OCI-LY7 (cell line): ENCODE data around the gene P4HTM. TPM values are rescaled to one million over a fixed set of nuclear protein-coding genes. Genes with fewer than 3 reads are reported as not detected.

Source experiments
- BruUV-seq: library from RNA; stranded (reverse); fragments of 400-500 nt; replicated peaks from 2 replicates; lab custom pipeline; 2021; lab: Mats Ljungman, UMichigan
- CTCF ChIA-PET: fragments of 300-600 bp; sonication (Branson Sonifier 250); formaldehyde crosslinking; loops from one replicate; lab custom pipeline; 2022; ENCODE audit warnings: antibody characterized with exemption; ENCODE audit not compliant: unreplicated experiment; lab: Charles Lee
- POLR2A ChIA-PET: fragments of 300-600 bp; sonication (Branson Sonifier 250); formaldehyde crosslinking; loops from one replicate; lab custom pipeline; 2022; ENCODE audit warnings: antibody characterized with exemption; lab: Charles Lee
- DNase-seq: peaks from one replicate; pipeline ENCODE4 v3.0.0-alpha.2; 2015; ENCODE audit warnings: low spot score
- H2AFZ ChIP-seq: fragments of 200-600 bp; sonication (generic), shearing (Covaris generic); 2 replicates; pipeline ENCODE4 v1.6.1; 2014; ENCODE audit warnings: mild to moderate bottlenecking, antibody characterized with exemption, low read length, moderate library complexity
- H3K27ac ChIP-seq: fragments of 200-600 bp; sonication (generic); 2 replicates; pipeline ENCODE4 v1.5.1; 2014; ENCODE audit warnings: mixed run types, low read depth, mild to moderate bottlenecking, moderate library complexity, low read length, inconsistent platforms; ENCODE audit not compliant: poor library complexity, severe bottlenecking
- H3K36me3 ChIP-seq: fragments of 200-600 bp; sonication (generic); 2 replicates; pipeline ENCODE4 v1.6.1; 2014; ENCODE audit warnings: mild to moderate bottlenecking, antibody characterized with exemption, low read length, moderate library complexity, mixed read lengths; ENCODE audit not compliant: insufficient read depth
- H3K4me1 ChIP-seq: fragments of 200-600 bp; sonication (generic); 2 replicates; pipeline ENCODE4 v1.5.1; 2014; ENCODE audit warnings: mild to moderate bottlenecking, low read length; ENCODE audit not compliant: insufficient read depth, poor library complexity, severe bottlenecking
- H3K4me2 ChIP-seq: fragments of 200-600 bp; sonication (generic); 2 replicates; pipeline ENCODE4 v1.6.1; 2014; ENCODE audit warnings: mild to moderate bottlenecking, low read length
- H3K4me3 ChIP-seq: fragments of 200-600 bp; sonication (generic); 2 replicates; pipeline ENCODE4 v1.5.1; 2014; ENCODE audit warnings: mild to moderate bottlenecking, low read depth, low read length; ENCODE audit not compliant: poor library complexity, severe bottlenecking
- H3K79me2 ChIP-seq: fragments of 200-600 bp; sonication (generic); 2 replicates; pipeline ENCODE4 v1.6.1; 2016; ENCODE audit warnings: low read depth, mild to moderate bottlenecking, low read length, moderate library complexity, mixed read lengths; ENCODE audit not compliant: insufficient read depth
- H3K9me2 ChIP-seq: fragments of 200-600 bp; sonication (generic); 2 replicates; pipeline ENCODE4 v1.6.1; 2016; ENCODE audit warnings: mild to moderate bottlenecking, low read length, mixed read lengths; ENCODE audit not compliant: insufficient read depth
- H3K9me3 ChIP-seq: fragments of 200-600 bp; sonication (generic); 2 replicates; pipeline ENCODE4 v1.6.1; 2014; ENCODE audit warnings: mild to moderate bottlenecking, mixed run types, low read length, mixed read lengths
- H4K20me1 ChIP-seq: fragments of 200-600 bp; sonication (generic); 2 replicates; pipeline ENCODE4 v1.6.1; 2014; ENCODE audit warnings: mild to moderate bottlenecking, antibody characterized with exemption, low read length, moderate library complexity, mixed read lengths; ENCODE audit not compliant: insufficient read depth
- EZH2phosphoT487 ChIP-seq: fragments of 200-600 bp; sonication (generic); IDR thresholded peaks from 2 replicates; pipeline ENCODE4 v1.6.1; 2018; ENCODE audit warnings: low read depth, borderline replicate concordance, mild to moderate bottlenecking, mixed run types, antibody characterized with exemption, low read length, moderate library complexity, mixed read lengths
- intact Hi-C: fragments of 100-400 bp; cut with micrococcal nuclease; formaldehyde crosslinking; loops from one replicate; pipeline ENCODE4 v1.10.0; 2022; ENCODE audit not compliant: unreplicated experiment
- total RNA-seq, 2 experiments: library from RNA; depleted of rRNA in 1 of 2; stranded (reverse); fragments of >200 nt in 1 of 2; shearing (Covaris generic) in 1 of 2; gene quantifications; 2 replicates each; pipeline ENCODE4 v1.2.3, GENCODE V29; 2014 to 2022
- TF ChIP-seq, protein P1 (sequence below): fragments of 200-600 bp; sonication (generic); conservative IDR thresholded peaks from 2 replicates; pipeline ENCODE4 v1.5.1; 2014; ENCODE audit warnings: mild to moderate bottlenecking, antibody characterized with exemption, low read length, moderate library complexity, mixed read lengths

P4HTM gene
- total RNA-seq, 2 experiments from 2014 or later = 36.9 to 45.3 TPM

DNA sequence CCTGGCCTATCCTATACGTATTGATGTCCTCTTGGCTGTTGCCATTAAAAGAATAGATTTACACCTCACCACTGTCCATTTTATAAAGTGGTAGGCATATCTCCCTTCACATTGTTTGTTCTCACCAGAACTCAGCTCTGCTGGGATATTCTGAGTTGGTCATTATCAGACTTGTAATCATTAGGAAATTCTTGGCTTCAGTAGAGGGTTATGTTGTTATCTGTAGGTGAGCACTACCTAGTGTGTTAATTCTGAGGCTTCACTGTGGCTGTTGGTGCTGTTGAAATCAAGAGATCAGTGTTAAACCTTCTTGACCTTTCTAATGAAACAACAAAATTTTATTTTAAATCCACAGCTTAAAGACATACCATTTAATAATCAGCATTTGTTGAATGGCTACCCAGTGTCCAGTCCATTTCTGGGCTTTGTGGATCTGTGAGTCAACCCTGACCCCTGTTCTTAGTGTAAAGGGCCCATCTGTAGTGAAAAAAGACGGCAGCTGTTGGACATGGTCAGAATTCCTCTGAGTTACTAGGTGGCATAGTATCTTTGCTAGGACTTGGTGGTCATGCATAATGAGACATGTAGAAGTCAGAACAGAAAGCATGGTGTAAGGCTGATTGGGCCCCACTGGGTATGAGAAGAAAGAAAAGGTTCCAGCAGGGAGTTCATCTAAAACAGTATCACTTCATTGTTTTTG lies 32.9 kb upstream of the P4HTM start:
- intact Hi-C loops = no loop called here
- Histone ChIP-seq H3K9me2 (no peaks in the 10 kb centered on the region), H3K4me3 (no peak overlapping the region), H3K79me2 (peaks cover 3% of the 10 kb centered on the region; the same call in 1 of the 2 replicates), H3K36me3 (peaks cover 71% of the 10 kb centered on the region), H3K4me1 (no peaks in the 10 kb centered on the region), H3K9me3 (no peaks in the 10 kb centered on the region), H2AFZ (no peak overlapping the region), H3K27ac (no peak overlapping the region), H3K4me2 (no peak overlapping the region), H4K20me1 (no peaks in the 10 kb centered on the region)
- no TSS peak for BruUV-seq
- TF ChIP-seq EZH2phosphoT487 = no peak
- TF ChIP-seq, protein P1, sequence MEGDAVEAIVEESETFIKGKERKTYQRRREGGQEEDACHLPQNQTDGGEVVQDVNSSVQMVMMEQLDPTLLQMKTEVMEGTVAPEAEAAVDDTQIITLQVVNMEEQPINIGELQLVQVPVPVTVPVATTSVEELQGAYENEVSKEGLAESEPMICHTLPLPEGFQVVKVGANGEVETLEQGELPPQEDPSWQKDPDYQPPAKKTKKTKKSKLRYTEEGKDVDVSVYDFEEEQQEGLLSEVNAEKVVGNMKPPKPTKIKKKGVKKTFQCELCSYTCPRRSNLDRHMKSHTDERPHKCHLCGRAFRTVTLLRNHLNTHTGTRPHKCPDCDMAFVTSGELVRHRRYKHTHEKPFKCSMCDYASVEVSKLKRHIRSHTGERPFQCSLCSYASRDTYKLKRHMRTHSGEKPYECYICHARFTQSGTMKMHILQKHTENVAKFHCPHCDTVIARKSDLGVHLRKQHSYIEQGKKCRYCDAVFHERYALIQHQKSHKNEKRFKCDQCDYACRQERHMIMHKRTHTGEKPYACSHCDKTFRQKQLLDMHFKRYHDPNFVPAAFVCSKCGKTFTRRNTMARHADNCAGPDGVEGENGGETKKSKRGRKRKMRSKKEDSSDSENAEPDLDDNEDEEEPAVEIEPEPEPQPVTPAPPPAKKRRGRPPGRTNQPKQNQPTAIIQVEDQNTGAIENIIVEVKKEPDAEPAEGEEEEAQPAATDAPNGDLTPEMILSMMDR = no peak
- CTCF ChIA-PET = no interaction called here
- POLR2A ChIA-PET = interaction anchor here (1.4 kb wide), 1 partner anchor 13 kb away, joined by 4 read pairs; no protein-coding TSS in a partner anchor
- no peak for DNase-seq

DNA sequence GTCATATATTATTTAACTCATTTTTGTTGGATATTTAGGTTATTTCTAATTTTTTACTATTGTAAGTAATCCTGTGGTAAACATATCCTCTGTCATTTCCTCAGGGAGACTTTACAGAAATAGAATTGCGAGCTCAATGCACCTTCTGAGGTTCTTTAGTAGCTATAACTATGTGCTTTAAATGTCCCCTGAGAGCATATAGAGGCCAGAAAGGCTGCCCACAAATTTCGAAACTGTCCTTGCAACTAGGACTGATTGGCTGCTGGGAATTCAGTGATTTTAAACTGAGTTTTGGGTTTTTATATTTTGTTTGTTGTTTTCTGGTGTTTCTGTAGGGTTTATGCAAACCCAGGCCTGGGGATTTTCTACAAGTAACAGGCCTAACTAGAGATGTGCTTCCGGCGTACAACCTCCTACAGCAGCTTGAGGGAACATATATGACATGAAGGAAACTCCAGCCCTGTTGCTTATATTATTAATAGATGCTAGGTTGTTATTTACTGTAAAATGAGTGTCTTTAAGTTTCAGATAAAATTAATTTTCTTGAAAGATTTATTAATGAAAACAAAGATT lies 29.1 kb upstream of the P4HTM start:
- no peak overlapping the region for H3K27ac ChIP-seq
- no peaks in the 10 kb centered on the region; the same call in 1 of the 2 replicates for H3K79me2 ChIP-seq
- H3K4me1 ChIP-seq = no peaks in the 10 kb centered on the region
- POLR2A ChIA-PET = interaction anchor here (0.8 to 1.5 kb wide), 2 partner anchors 10 to 24 kb away, joined by 3 to 5 read pairs; no protein-coding TSS in a partner anchor
- peaks cover 64% of the 10 kb centered on the region for H3K36me3 ChIP-seq
- no peaks in the 10 kb centered on the region for H4K20me1 ChIP-seq
- CTCF ChIA-PET = no interaction called here
- H3K4me3 ChIP-seq = no peak overlapping the region
- BruUV-seq = no TSS peak
- H2AFZ ChIP-seq = no peak overlapping the region
- no peak overlapping the region for H3K4me2 ChIP-seq
- no peaks in the 10 kb centered on the region for H3K9me3 ChIP-seq
- no peak for TF ChIP-seq EZH2phosphoT487
- TF ChIP-seq, protein P1 = no peak
- DNase-seq = no peak
- H3K9me2 ChIP-seq = no peaks in the 10 kb centered on the region
- intact Hi-C loops = no loop called here

DNA sequence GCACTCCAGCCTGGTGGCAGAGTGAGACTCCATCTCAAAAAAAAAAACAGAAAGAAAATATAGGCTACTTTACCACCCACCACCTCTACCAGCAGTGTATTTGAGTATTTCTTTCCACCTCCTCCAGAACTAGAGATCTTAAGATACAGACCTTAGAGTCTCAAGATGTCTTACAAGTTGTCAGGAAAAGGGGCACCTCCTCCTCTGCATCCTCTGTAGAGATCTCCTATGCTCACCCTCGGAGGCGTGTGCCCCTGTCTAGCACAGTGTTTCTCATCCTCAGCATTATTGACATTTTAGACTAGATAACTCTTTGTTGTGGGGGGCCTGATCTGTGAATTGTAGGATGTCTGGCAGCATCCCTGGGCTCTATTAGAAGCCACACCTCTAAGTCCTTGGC lies 27.7 kb upstream of the P4HTM start:
- peaks cover 71% of the 10 kb centered on the region for H3K36me3 ChIP-seq
- no peak overlapping the region for H2AFZ ChIP-seq
- intact Hi-C loops = no loop called here
- H3K4me3 ChIP-seq = no peak overlapping the region
- H3K27ac ChIP-seq = no peak overlapping the region
- no TSS peak for BruUV-seq
- no peaks in the 10 kb centered on the region for H3K9me2 ChIP-seq
- no peaks in the 10 kb centered on the region for H4K20me1 ChIP-seq
- POLR2A ChIA-PET = no interaction called here
- TF ChIP-seq, protein P1 = no peak
- no peak for TF ChIP-seq EZH2phosphoT487
- no peak for DNase-seq
- CTCF ChIA-PET = no interaction called here
- no peaks in the 10 kb centered on the region for H3K79me2 ChIP-seq
- no peaks in the 10 kb centered on the region for H3K4me1 ChIP-seq
- H3K9me3 ChIP-seq = no peaks in the 10 kb centered on the region
- no peak overlapping the region for H3K4me2 ChIP-seq
